ENCODE results near the gene ETFB. TPM values are rescaled to one million over a fixed set of nuclear protein-coding genes. Genes with fewer than 3 reads are reported as not detected.

Gene ETFB
- total and polyA plus RNA-seq, 9 of the 15 experiments (the other 6 are each of a cell fraction or from before 2014, with no cell fraction given), result 18.1 to 143 (median 96.1) TPM

GRCh38 chr19:51311351-51312257 lies 54.6 kb downstream of the ETFB start, which contains the start of gene IGLON5 (continued):
- no peak for TF ChIP-seq SMAD4 (CRISPR knock-in tag; conservative IDR thresholded peaks at IDR 0.05)
- TF ChIP-seq ZNF398 (CRISPR knock-in tag; IDR thresholded peaks at IDR 0.05), result no peak
- TF ChIP-seq GTF2E2 (tag; IDR thresholded peaks at IDR 0.05), result no peak
- TF ChIP-seq KLF1 (tag; IDR thresholded peaks at IDR 0.05), result no peak
- no peak for TF ChIP-seq RNF219 (CRISPR knock-in tag; IDR thresholded peaks at IDR 0.05)
- no peak for TF ChIP-seq YY1 (IDR thresholded peaks at IDR 0.05; ENCODE audit: borderline replicate concordance in 1 of 3, control insufficient read depth in 1 of 3, extremely low read depth in 1 of 3, insufficient read depth in 3 of 3, insufficient read length in 1 of 3, insufficient replicate concordance in 2 of 3, low read depth in 1 of 3, low read length in 2 of 3)
- no peak for TF ChIP-seq ELK3 (CRISPR knock-in tag; IDR thresholded peaks at IDR 0.05)
- peak; percentile 32 for TF ChIP-seq NFYB (IDR thresholded peaks at IDR 0.05; ENCODE audit: extremely low read depth, insufficient read length)
- no peak for TF ChIP-seq ZNF311 (CRISPR knock-in tag; IDR thresholded peaks at IDR 0.05)
- no peak for TF ChIP-seq MLX (CRISPR knock-in tag; conservative IDR thresholded peaks at IDR 0.05)
- TF ChIP-seq HDGF (IDR thresholded peaks at IDR 0.05), result no peak

Data from K562 (cell line).